OCI-LY1 (cell line): ENCODE data around the gene CD300LB.

Source experiments
- EZH2 ChIP-seq: fragments of 200-600 bp; sonication (generic), shearing (Covaris generic); IDR thresholded peaks from 2 replicates; pipeline ENCODE4 v1.8.0; 2017; ENCODE audit warnings: borderline replicate concordance, mixed run types, mild to moderate bottlenecking, antibody characterized with exemption, low read length, moderate library complexity, mixed read lengths
- TF ChIP-seq, protein P1 (sequence below): fragments of 200-600 bp; sonication (generic), shearing (Covaris generic); IDR thresholded peaks from 2 replicates; pipeline ENCODE4 v1.5.1; 2017; ENCODE audit warnings: mild to moderate bottlenecking, antibody characterized with exemption, low read length, moderate library complexity, mixed read lengths

DNA sequence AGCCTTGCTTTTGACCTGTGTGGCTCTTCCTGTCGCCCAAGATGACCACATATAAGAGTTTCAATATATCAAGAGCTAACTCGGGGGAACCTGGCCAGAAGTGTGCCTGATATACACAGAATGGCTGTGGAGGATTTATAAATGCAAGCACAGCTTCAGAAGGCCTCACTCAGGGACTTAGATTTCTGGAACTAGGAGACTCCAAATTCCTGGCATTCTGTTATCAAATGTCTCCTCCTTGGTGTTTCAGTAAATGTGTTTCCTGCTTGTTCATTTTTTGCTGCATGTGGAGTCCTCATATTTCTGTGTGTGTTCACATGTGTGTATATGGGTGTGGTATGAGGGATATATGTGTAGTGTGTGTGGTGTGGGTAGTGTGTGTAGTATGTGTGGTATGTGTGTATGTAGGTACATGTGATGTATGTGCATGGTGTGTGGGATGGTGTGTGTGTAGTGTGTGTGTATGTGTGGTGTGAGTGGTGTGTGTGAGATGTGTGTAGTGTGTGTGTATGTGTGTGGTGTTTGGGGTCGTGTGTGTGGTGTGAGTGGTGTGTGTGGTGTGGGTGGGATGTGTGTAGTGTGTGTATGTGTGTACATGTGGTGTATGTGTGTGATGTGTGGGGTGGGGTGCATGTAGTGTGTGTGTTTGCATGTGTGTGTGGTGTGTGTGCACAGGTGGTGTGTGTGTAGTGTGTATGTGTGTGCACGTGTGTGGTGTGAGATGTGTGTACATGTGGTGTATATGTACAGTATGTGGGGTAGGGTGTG lies 37.0 kb upstream of the CD300LB start:
- TF ChIP-seq, protein P1, sequence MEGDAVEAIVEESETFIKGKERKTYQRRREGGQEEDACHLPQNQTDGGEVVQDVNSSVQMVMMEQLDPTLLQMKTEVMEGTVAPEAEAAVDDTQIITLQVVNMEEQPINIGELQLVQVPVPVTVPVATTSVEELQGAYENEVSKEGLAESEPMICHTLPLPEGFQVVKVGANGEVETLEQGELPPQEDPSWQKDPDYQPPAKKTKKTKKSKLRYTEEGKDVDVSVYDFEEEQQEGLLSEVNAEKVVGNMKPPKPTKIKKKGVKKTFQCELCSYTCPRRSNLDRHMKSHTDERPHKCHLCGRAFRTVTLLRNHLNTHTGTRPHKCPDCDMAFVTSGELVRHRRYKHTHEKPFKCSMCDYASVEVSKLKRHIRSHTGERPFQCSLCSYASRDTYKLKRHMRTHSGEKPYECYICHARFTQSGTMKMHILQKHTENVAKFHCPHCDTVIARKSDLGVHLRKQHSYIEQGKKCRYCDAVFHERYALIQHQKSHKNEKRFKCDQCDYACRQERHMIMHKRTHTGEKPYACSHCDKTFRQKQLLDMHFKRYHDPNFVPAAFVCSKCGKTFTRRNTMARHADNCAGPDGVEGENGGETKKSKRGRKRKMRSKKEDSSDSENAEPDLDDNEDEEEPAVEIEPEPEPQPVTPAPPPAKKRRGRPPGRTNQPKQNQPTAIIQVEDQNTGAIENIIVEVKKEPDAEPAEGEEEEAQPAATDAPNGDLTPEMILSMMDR: no peak
- no peak for TF ChIP-seq EZH2
